Upper lobe of right lung (tissue), 1 donor: Measurements from ENCODE around the gene SSBP3. TPM values are rescaled to one million over a fixed set of nuclear protein-coding genes. Genes with fewer than 3 reads are reported as not detected.

ENCODE experiments used
- ATAC-seq: fragments of 200-7000 bp; cut with Tn5 transposase; one replicate; pipeline ENCODE4 v1.9.1; 2020; ENCODE audit warnings: mild to moderate bottlenecking, moderate library complexity
- DNase-seq: peaks from one replicate; pipeline ENCODE4 v3.0.0-alpha.2; 2020
- H3K27ac ChIP-seq: fragments of 200-600 bp; one replicate; pipeline ENCODE4 v1.8.0; 2022
- H3K27me3 ChIP-seq: fragments of 200-600 bp; one replicate; pipeline ENCODE4 v1.8.0; 2022; ENCODE audit warnings: mild to moderate bottlenecking
- H3K36me3 ChIP-seq: fragments of 200-600 bp; one replicate; pipeline ENCODE4 v1.8.0; 2022
- H3K4me1 ChIP-seq: fragments of 200-600 bp; one replicate; pipeline ENCODE4 v1.8.0; 2022
- H3K4me3 ChIP-seq: fragments of 200-600 bp; one replicate; pipeline ENCODE4 v1.8.0; 2022; ENCODE audit warnings: mild to moderate bottlenecking
- H3K9me3 ChIP-seq: fragments of 200-600 bp; one replicate; pipeline ENCODE4 v1.8.0; 2022
- CTCF ChIP-seq: fragments of 200-600 bp; IDR thresholded peaks from one replicate; pipeline ENCODE4 v1.8.0; 2022; ENCODE audit warnings: antibody characterized with exemption
- intact Hi-C: fragments of 100-400 bp; cut with DNase I; formaldehyde crosslinking; loops from one replicate; pipeline ENCODE4 v1.11.0; 2022
- total RNA-seq: library from RNA; stranded (reverse); fragmentation: NEBNext Ultra II Directional; extraction: Animal tissue kit (Norgen Biotek cat#: 25700); gene quantifications from one replicate; pipeline ENCODE4 v1.2.1, GENCODE V29; 2021
- donor health status: DM: no; HTN: yes; CAD: no; lungs with severe emphysema.

The SSBP3 gene
- total RNA-seq, 1 donor from 2014 or later, result 40.4 TPM

- TF ChIP-seq CTCF, result no peak
- DNase-seq (no peak), ATAC-seq (no peak)
- no peak overlapping the region for H3K27ac ChIP-seq
- no peaks in the 10 kb centered on the region for H3K27me3 ChIP-seq
- H3K9me3 ChIP-seq, result no peaks in the 10 kb centered on the region
- peaks cover 48% of the 10 kb centered on the region for H3K36me3 ChIP-seq
- H3K4me1 ChIP-seq, result no peaks in the 10 kb centered on the region
- intact Hi-C loops, result no loop called here
- no peak overlapping the region for H3K4me3 ChIP-seq
Observed at GRCh38 chr1:54193453-54193852, 212.7 kb downstream of the SSBP3 start.

GRCh38 chr1:54191525-54191924, 214.7 kb downstream of the SSBP3 start:
- ATAC-seq, result no peak
- H3K36me3 ChIP-seq, result peaks cover 48% of the 10 kb centered on the region
- H3K27ac ChIP-seq, result no peak overlapping the region
- no peak for TF ChIP-seq CTCF
- no peak for DNase-seq
- H3K4me3 ChIP-seq, result no peak overlapping the region
- no peaks in the 10 kb centered on the region for H3K9me3 ChIP-seq
- H3K27me3 ChIP-seq, result no peaks in the 10 kb centered on the region
- intact Hi-C loops, result no loop called here
- H3K4me1 ChIP-seq, result no peaks in the 10 kb centered on the region

- Histone ChIP-seq H3K4me1 (no peaks in the 10 kb centered on the region), H3K27ac (no peak overlapping the region), H3K4me3 (no peak overlapping the region), H3K9me3 (no peaks in the 10 kb centered on the region), H3K36me3 (peaks cover 42% of the 10 kb centered on the region), H3K27me3 (no peaks in the 10 kb centered on the region)
- intact Hi-C loops, result no loop called here
- no peak for TF ChIP-seq CTCF
- DNase-seq (no peak), ATAC-seq (no peak)
Observed at GRCh38 chr1:54190526-54190925, 215.7 kb downstream of the SSBP3 start.

- Histone ChIP-seq H3K27ac (no peak overlapping the region), H3K4me1 (no peaks in the 10 kb centered on the region), H3K4me3 (no peak overlapping the region), H3K9me3 (no peaks in the 10 kb centered on the region), H3K27me3 (no peaks in the 10 kb centered on the region), H3K36me3 (peaks cover 28% of the 10 kb centered on the region)
- DNase-seq (no peak), ATAC-seq (no peak)
- no peak for TF ChIP-seq CTCF
- intact Hi-C loops, result no loop called here
Observed at GRCh38 chr1:54188291-54188690, 217.9 kb downstream of the SSBP3 start.

- H3K4me3 ChIP-seq, result no peak overlapping the region
- H3K4me1 ChIP-seq, result no peaks in the 10 kb centered on the region
- H3K9me3 ChIP-seq, result no peaks in the 10 kb centered on the region
- no peak overlapping the region for H3K27ac ChIP-seq
- intact Hi-C loops, result no loop called here
- TF ChIP-seq CTCF, result no peak
- peaks cover 9% of the 10 kb centered on the region for H3K36me3 ChIP-seq
- ATAC-seq (no peak), DNase-seq (no peak)
- no peaks in the 10 kb centered on the region for H3K27me3 ChIP-seq
Observed at GRCh38 chr1:54186056-54186455, 220.1 kb downstream of the SSBP3 start.

GRCh38 chr1:54180701-54181360, 225.4 kb downstream of the SSBP3 start:
- no peak overlapping the region for H3K27ac ChIP-seq
- TF ChIP-seq CTCF, result no peak
- intact Hi-C loops, result no loop called here
- no peaks in the 10 kb centered on the region for H3K36me3 ChIP-seq
- no peak overlapping the region for H3K4me3 ChIP-seq
- no peaks in the 10 kb centered on the region for H3K9me3 ChIP-seq
- DNase-seq (no peak), ATAC-seq (no peak)
- H3K4me1 ChIP-seq, result no peaks in the 10 kb centered on the region
- H3K27me3 ChIP-seq, result no peaks in the 10 kb centered on the region
